Subcutaneous adipose tissue (tissue), 4 donors: ENCODE data around the gene CFAP221. TPM values are rescaled to one million over a fixed set of nuclear protein-coding genes. Genes with fewer than 3 reads are reported as not detected.

Source experiments
- total RNA-seq, 4 donors: library from RNA; depleted of rRNA; stranded (reverse); fragments of >200 nt; gene quantifications; one replicate each; pipeline ENCODE4 v1.1.0, GENCODE V29; 2016
- TF ChIP-seq, protein P1 (sequence below): fragments of 450-650 bp; IDR thresholded peaks from one replicate; pipeline ENCODE4 v1.5.1; 2016; ENCODE audit warnings: low read depth, mild to moderate bottlenecking, control low read depth, antibody characterized with exemption, moderate library complexity

Gene CFAP221
- total RNA-seq, 4 donors from 2014 or later = 1.3 to 1.4 (median 1.3) TPM; not detected in 1

DNA sequence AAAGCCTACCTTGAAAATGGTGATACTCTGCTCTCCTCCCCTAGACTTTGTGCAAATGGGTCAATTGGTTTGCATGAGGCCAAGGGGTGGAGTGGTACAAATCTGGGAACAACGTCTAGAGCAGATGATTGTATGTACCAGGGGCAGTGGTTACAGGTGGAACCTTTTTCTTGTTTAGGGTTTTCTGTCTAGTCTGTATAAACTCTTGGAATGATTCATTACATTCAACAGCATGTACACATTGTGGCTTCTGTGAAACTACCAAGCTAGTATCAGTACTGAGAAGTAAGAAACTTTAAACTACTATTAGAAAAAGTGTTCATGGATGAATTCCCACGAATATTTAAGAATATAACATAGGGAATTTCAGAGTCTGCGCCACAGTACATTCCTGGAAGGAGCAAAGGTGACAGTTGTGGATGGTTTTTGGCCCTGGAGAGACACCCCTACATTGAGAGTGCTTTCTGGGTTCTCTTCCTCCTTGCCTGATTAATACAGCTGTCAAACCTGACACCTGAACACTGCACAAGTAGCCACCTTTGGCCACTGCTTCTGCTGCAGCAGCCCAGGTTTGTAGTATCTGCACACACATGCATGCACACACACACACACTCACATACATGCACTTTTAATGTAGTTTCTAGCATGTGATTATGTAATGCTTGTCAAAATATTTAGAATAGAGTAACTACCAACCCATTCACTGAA lies 30.0 kb downstream of the CFAP221 start:
- TF ChIP-seq, protein P1, sequence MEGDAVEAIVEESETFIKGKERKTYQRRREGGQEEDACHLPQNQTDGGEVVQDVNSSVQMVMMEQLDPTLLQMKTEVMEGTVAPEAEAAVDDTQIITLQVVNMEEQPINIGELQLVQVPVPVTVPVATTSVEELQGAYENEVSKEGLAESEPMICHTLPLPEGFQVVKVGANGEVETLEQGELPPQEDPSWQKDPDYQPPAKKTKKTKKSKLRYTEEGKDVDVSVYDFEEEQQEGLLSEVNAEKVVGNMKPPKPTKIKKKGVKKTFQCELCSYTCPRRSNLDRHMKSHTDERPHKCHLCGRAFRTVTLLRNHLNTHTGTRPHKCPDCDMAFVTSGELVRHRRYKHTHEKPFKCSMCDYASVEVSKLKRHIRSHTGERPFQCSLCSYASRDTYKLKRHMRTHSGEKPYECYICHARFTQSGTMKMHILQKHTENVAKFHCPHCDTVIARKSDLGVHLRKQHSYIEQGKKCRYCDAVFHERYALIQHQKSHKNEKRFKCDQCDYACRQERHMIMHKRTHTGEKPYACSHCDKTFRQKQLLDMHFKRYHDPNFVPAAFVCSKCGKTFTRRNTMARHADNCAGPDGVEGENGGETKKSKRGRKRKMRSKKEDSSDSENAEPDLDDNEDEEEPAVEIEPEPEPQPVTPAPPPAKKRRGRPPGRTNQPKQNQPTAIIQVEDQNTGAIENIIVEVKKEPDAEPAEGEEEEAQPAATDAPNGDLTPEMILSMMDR = no peak

- TF ChIP-seq, protein P1 = no peak
These were observed 30.6 kb downstream of the CFAP221 start for GRCh38 chr2:119574864-119575263.

DNA sequence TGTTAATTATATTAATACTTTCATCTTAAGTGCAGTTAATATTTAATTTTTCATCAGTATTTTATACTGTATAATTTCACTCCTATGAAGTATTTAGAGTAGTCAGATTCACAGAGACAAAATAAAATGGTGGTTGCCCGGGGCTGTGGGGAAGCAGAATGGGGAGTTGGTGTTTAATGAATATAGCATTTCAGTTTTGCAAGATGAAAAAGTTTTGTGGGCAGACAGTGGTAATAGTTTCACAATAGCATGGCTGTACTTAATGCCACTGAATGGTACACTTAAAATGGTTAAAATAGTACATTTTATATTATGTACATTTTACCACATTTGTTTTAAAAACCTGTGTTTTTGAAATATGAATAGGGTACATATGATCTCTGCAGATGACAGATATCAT lies 31.2 kb downstream of the CFAP221 start:
- TF ChIP-seq, protein P1 = no peak

DNA sequence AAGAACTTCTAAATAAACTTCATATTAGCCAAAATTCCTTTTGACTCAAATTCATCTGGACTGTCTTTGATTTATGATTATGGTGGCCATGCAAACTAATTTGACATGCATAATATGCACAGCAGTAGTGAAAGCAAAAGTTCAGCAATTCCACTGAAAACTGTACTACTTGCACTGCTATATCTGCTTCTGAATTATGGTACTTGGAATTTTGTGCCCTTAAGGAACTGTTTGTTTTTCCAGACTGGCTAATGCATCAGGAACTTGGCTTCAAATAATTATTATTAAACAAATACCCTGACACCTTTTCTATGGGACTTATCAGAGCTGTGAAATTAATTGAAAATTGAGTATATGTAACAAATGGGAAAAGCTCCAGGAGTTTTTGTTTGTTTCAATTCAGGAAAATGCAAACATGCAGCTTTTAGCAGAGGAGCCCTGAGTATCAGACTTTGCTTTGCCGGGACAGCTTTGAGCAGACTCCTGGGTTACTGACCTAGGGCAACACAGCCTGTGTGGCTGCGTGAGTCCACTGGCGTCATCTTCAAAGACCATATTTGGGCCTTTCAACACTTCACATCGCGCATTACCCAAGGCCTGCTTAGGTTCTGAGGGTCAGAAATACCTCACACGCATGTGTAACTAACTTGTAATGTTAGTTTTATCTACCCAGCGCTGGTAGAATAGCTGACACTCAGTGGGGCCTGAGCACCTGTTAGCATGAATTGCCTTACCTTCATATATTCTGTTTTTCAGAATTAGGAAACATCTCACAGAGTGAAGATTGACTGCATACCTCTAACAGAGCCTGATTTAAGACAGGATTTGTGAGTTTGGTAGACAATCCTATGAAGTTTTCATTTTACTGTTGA lies 35.4 kb downstream of the CFAP221 start:
- TF ChIP-seq, protein P1 = no peak

DNA sequence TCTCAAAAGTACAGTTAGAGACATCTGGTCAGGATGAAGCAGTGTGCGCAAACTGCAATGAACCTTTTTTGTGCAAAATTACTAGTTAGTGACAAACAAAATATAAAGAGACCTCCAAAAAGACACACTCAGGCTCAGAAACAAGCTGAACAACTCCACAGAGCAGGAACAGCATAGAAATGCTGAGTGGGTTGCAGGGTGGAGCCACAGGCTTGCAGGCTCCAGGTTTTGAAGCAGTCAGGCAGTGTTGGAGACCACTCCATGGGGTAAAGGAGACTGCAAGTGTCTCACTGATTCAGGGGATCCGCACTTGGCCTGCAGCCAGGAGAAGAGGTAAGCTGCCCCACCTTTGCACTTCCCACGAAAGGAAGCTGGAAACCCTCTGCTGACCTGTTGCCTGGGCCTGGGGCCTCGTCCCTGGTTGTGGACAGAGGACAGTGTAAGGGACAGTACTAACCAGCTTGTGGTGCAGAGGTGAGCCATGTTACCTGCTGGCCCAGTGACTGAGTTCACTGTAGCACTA lies 36.4 kb downstream of the CFAP221 start:
- TF ChIP-seq, protein P1 = no peak

DNA sequence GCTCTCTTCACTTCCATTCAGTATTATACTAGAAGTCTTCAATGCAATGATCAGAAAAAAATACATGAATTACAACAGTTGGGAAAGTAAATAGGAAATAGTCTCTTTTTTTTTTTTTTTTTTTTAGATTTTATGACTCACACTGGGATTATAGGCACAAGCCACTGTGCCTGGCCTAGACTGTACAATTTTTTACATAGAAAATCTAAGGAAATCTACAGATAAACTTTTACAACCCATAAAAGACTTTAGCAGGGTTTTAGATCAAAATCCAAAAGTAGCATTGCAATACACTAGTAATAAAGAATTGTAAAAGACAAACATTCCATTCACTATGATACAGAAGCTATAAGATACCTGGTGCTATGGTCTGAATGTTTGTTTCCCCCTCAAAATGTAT lies 39.0 kb downstream of the CFAP221 start:
- TF ChIP-seq, protein P1 = no peak

- TF ChIP-seq, protein P1 = no peak
These were observed 40.2 kb downstream of the CFAP221 start for GRCh38 chr2:119584469-119584868.
